ENCODE measurements around the gene DDC. TPM values are rescaled to one million over a fixed set of nuclear protein-coding genes. Genes with fewer than 3 reads are reported as not detected.

DDC gene, protein sequence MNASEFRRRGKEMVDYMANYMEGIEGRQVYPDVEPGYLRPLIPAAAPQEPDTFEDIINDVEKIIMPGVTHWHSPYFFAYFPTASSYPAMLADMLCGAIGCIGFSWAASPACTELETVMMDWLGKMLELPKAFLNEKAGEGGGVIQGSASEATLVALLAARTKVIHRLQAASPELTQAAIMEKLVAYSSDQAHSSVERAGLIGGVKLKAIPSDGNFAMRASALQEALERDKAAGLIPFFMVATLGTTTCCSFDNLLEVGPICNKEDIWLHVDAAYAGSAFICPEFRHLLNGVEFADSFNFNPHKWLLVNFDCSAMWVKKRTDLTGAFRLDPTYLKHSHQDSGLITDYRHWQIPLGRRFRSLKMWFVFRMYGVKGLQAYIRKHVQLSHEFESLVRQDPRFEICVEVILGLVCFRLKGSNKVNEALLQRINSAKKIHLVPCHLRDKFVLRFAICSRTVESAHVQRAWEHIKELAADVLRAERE
- 0.83 to 1.7 TPM (median 1.2 TPM) in 5 replicates for total RNA-seq (2022; extraction: Qiagen RNA extraction)

DNA sequence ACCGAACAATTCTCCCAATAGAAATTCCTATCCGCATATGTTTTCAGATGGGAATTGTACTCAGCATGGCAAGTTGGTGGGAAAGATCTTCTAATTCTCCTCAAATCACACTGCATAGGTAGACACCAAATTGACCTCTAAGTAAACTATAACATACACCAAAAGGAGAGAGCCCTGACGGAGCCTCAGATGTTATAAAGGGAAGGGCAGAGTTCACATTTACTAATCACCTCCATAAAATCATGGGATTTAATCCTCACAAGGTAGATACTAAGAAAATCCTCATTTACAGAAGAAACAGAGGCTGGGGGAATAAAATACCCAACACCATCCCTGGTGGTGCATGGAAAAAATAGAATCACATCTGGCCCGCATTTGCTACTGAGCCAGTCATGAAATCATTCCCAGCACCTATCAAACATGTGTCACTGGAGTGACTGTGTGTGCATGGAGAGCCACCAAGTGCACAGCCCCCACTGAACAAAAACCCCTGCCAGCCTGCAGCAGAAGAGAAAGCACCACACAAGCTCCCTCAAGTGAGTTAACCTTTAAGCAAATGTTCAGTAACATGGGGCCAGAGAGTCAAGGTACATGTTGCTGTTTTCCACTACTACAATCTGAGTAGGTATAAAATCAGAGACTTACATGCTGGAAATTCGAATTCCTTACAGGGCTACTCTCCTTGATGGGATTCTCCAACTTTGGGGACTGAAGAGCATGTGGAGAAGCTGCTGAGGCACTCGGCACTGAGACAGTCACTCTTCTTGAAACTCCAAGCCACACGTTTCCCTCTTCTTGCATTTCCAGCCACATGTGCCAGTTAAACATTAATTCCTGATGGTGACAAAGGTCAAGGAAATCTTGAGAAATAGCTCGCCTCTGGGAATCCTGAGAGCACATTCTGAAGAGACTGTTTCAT lies at the start of gene DDC:
Gene DDC, minus strand, starts transcription at position 766 of the 919 bp plus-strand sequence. CDS start 21,320 bp downstream, outside the sequence.

DNA sequence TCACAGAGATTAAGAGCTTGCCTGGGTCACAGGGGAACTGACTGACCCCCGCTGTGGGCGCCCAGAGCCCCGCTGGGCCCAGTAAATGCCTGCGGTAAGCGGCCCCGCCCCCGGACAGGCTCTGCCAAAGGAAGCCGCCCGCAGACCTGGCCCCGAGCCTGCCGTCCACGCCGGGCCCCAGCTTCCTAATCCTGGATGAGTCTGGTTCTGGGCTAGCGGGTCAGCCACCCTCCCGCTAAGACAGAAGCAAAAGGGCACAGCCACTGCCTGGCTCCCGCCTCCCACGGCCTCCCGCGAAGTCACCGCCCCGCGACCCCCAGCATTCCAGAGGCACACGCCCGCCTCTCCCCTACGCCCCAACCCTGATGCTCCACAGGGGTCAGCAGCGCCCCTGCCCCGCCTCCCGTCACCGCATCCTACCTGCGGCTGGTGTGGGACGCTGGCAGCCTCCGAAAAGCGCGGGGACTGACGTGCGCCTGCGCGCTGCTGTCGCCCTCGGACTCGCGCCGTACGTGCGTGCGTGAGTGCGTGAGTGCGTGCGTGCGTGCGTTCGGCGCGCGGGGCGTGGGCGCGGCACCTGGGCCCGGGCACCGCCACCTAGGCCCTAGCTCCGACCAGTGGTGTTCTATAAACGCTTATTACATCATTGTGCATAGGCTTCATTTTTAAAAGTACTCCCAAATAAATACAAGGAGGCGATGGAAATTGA lies 115.2 kb downstream of the DDC start, which contains the start of gene FIGNL1:
Gene FIGNL1, minus strand, starts transcription at position 470 of the 709 bp plus-strand sequence. CDS start 3,063 bp downstream, outside the sequence.

Other genes starting within 250 kb of the DDC start
- 14.9 to 17.6 TPM (median 16.1 TPM) in 5 replicates for gene FIGNL1, start 115.1 kb downstream of the DDC start, total RNA-seq (2022; extraction: Qiagen RNA extraction)
- 52.7 to 65.3 TPM (median 64.7 TPM) in 5 replicates for gene GRB10, start 217.5 kb upstream of the DDC start, total RNA-seq (2022; extraction: Qiagen RNA extraction)

All from A549 treated with Mapracorat at 1 μM for 4 hours (cell line).